ENCODE data around the gene TEAD1.

Gene TEAD1

DNA sequence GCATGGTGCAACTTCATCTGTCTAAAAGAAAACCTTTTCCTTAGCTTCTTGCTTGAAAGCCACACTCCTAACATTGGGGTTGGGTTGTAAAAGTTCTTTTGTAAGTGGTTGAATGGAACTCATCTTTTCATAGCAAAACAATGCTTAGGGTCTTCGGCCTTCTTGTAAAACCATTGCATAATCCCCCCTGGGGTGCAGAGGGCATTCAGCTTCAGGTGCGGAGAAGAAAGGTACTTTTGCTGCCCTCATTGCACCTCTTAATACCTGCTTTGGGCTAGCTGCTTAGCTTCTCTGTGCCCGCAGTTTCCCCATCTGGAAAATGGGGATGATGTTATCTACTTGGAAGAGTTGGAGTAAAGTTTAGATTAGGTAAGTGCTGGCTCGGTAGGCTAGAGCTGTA is 10.1 kb downstream of the TEAD1 start:
- Histone ChIP-seq H3K4me3 (ENCODE audit: low read length in 2 of 2) (no peak overlapping the region), H3K14ac (ENCODE audit: low read length) (no peak overlapping the region), H3K9me3 (replicated peaks in 1 of 2; ENCODE audit: control insufficient read depth in 2 of 2, insufficient read depth in 1 of 2, low read depth in 1 of 2, low read length in 2 of 2) (no peaks in the 10 kb centered on the region), H3K4me2 (ENCODE audit: insufficient read depth, low read length, poor library complexity, severe bottlenecking) (no peak overlapping the region), H2AFZ (ENCODE audit: low read length) (no peak overlapping the region), H2BK5ac (ENCODE audit: low read length) (no peak overlapping the region), H2BK120ac (ENCODE audit: low read depth, low read length) (no peak overlapping the region), H3K18ac (ENCODE audit: low read length) (no peak overlapping the region), H3K4me1 (ENCODE audit: control insufficient read depth in 2 of 2, insufficient read depth in 1 of 2, low read depth in 1 of 2, low read length in 2 of 2) (peaks cover 46 to 53% of the 10 kb centered on the region in 2 donors), H3K79me1 (ENCODE audit: low read depth, low read length) (peaks cover 7% of the 10 kb centered on the region), H2BK12ac (ENCODE audit: low read length) (no peak overlapping the region), H4K8ac (ENCODE audit: low read depth, low read length) (no peak overlapping the region), H2AK5ac (ENCODE audit: low read depth, low read length) (no peak overlapping the region), H3K27me3 (ENCODE audit: control insufficient read depth in 3 of 3, insufficient read depth in 3 of 3, low read depth in 1 of 3, low read length in 3 of 3) (no peaks in the 10 kb centered on the region), H4K91ac (ENCODE audit: low read depth, low read length, poor library complexity) (no peak overlapping the region), H3K36me3 (replicated peaks in 1 of 2; ENCODE audit: control insufficient read depth in 2 of 2, insufficient read depth in 2 of 2, low read length in 2 of 2) (peaks cover 5 to 22% of the 10 kb centered on the region in 2 donors), H3K4ac (ENCODE audit: low read length) (no peak overlapping the region), H3K27ac (replicated peaks; ENCODE audit: low read length) (no peak overlapping the region), H3K23ac (ENCODE audit: low read depth, low read length, poor library complexity) (no peak overlapping the region), H2BK15ac (ENCODE audit: low read length) (no peak overlapping the region), H3K9ac (ENCODE audit: low read depth, low read length, poor library complexity) (no peak overlapping the region)
- WGBS, 2 donors (ENCODE audit: extremely low coverage in 2 of 2, insufficient read length in 2 of 2, insufficient replicate concordance in 1 of 2): no CpG with 5 or more reads among the region's 4 CpGs
- DNase-seq (ENCODE audit: low spot score): no peak

DNA sequence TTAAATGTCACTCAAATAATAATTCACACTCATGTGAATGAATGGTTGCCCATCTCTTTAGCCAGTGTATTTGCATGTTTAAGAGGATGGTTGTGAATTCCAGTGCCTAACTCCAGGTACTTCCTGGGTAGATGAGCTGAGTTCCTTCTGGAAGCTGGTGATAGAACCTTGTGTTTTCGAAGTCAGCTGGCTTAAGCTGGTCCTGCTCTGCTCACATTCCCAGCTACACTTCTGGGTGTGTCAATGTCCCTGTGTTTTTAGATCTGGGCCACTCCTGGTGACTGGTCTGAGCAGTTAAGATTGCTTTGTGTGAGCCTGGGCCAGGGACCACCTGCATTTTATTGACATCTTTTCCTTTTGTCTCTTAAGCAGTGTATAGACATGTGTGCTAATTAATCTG is 10.6 kb downstream of the TEAD1 start:
- Histone ChIP-seq H2BK12ac (ENCODE audit: low read length) (no peak overlapping the region), H3K27ac (replicated peaks; ENCODE audit: low read length) (no peak overlapping the region)

DNA sequence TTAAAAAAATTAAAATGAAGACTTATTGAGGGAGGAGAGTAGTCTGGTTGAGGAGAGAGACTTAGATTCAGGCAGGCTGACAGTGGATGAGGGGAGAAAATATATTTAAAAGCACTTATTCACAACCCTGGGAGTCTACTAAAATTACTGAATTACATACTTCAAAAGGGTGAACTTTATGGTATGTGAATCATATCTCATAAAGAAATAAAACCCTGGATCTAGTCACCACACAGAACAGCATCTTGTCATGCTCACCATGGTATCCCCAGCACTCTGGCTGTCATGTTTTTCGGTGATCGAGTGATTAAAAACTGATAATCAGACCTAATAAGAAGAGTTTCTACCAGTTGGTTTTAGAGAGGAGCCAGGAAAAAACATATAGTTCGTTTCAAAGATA is 11.0 kb downstream of the TEAD1 start:
- Histone ChIP-seq H3K4me1 (ENCODE audit: control insufficient read depth in 2 of 2, insufficient read depth in 1 of 2, low read depth in 1 of 2, low read length in 2 of 2) (peaks cover 45 to 46% of the 10 kb centered on the region in 2 donors), H3K27ac (replicated peaks; ENCODE audit: low read length) (no peak overlapping the region), H3K4me3 (ENCODE audit: low read length in 2 of 2) (no peak overlapping the region), H3K4ac (ENCODE audit: low read length) (no peak overlapping the region), H3K14ac (ENCODE audit: low read length) (no peak overlapping the region), H2AK5ac (ENCODE audit: low read depth, low read length) (no peak overlapping the region), H4K8ac (ENCODE audit: low read depth, low read length) (no peak overlapping the region), H2BK12ac (ENCODE audit: low read length) (no peak overlapping the region), H3K9me3 (replicated peaks in 1 of 2; ENCODE audit: control insufficient read depth in 2 of 2, insufficient read depth in 1 of 2, low read depth in 1 of 2, low read length in 2 of 2) (no peaks in the 10 kb centered on the region), H2BK120ac (ENCODE audit: low read depth, low read length) (no peak overlapping the region), H3K27me3 (ENCODE audit: control insufficient read depth in 3 of 3, insufficient read depth in 3 of 3, low read depth in 1 of 3, low read length in 3 of 3) (no peaks in the 10 kb centered on the region), H3K36me3 (replicated peaks in 1 of 2; ENCODE audit: control insufficient read depth in 2 of 2, insufficient read depth in 2 of 2, low read length in 2 of 2) (peaks cover 5 to 25% of the 10 kb centered on the region in 2 donors), H2AFZ (ENCODE audit: low read length) (no peak overlapping the region), H3K18ac (ENCODE audit: low read length) (no peak overlapping the region), H3K23ac (ENCODE audit: low read depth, low read length, poor library complexity) (no peak overlapping the region), H2BK15ac (ENCODE audit: low read length) (no peak overlapping the region), H3K79me1 (ENCODE audit: low read depth, low read length) (peaks cover 7% of the 10 kb centered on the region), H4K91ac (ENCODE audit: low read depth, low read length, poor library complexity) (no peak overlapping the region), H2BK5ac (ENCODE audit: low read length) (no peak overlapping the region), H3K9ac (ENCODE audit: low read depth, low read length, poor library complexity) (no peak overlapping the region), H3K4me2 (ENCODE audit: insufficient read depth, low read length, poor library complexity, severe bottlenecking) (no peak overlapping the region)
- no peak for DNase-seq (ENCODE audit: low spot score)
- WGBS, 2 donors (ENCODE audit: extremely low coverage in 2 of 2, insufficient read length in 2 of 2, insufficient replicate concordance in 1 of 2): no CpG with 5 or more reads among the region's 3 CpGs

More for the DNA sequence above, 10.6 kb downstream of the TEAD1 start:
- no peak overlapping the region for H2AK5ac ChIP-seq (ENCODE audit: low read depth, low read length)
- H3K4me1 ChIP-seq (ENCODE audit: control insufficient read depth in 2 of 2, insufficient read depth in 1 of 2, low read depth in 1 of 2, low read length in 2 of 2): peaks cover 46 to 48% of the 10 kb centered on the region in 2 donors
- peaks cover 5 to 25% of the 10 kb centered on the region in 2 donors for H3K36me3 ChIP-seq (replicated peaks in 1 of 2; ENCODE audit: control insufficient read depth in 2 of 2, insufficient read depth in 2 of 2, low read length in 2 of 2)
- H3K23ac ChIP-seq (ENCODE audit: low read depth, low read length, poor library complexity): no peak overlapping the region
- no peak overlapping the region for H4K91ac ChIP-seq (ENCODE audit: low read depth, low read length, poor library complexity)
- no peaks in the 10 kb centered on the region for H3K27me3 ChIP-seq (ENCODE audit: control insufficient read depth in 3 of 3, insufficient read depth in 3 of 3, low read depth in 1 of 3, low read length in 3 of 3)
- no peak overlapping the region for H3K4me2 ChIP-seq (ENCODE audit: insufficient read depth, low read length, poor library complexity, severe bottlenecking)
- DNase-seq (ENCODE audit: low spot score): no peak
- no peak overlapping the region for H4K8ac ChIP-seq (ENCODE audit: low read depth, low read length)
- WGBS, 2 donors (ENCODE audit: extremely low coverage in 2 of 2, insufficient read length in 2 of 2, insufficient replicate concordance in 1 of 2): no CpG with 5 or more reads among the region's 1 CpG
- peaks cover 7% of the 10 kb centered on the region for H3K79me1 ChIP-seq (ENCODE audit: low read depth, low read length)
- no peak overlapping the region for H3K4me3 ChIP-seq (ENCODE audit: low read length in 2 of 2)
- no peak overlapping the region for H3K14ac ChIP-seq (ENCODE audit: low read length)
- no peak overlapping the region for H2BK5ac ChIP-seq (ENCODE audit: low read length)
- H2BK120ac ChIP-seq (ENCODE audit: low read depth, low read length): no peak overlapping the region
- no peak overlapping the region for H3K4ac ChIP-seq (ENCODE audit: low read length)
- H3K9me3 ChIP-seq (replicated peaks in 1 of 2; ENCODE audit: control insufficient read depth in 2 of 2, insufficient read depth in 1 of 2, low read depth in 1 of 2, low read length in 2 of 2): no peaks in the 10 kb centered on the region
- H2AFZ ChIP-seq (ENCODE audit: low read length): no peak overlapping the region
- no peak overlapping the region for H3K9ac ChIP-seq (ENCODE audit: low read depth, low read length, poor library complexity)
- no peak overlapping the region for H3K18ac ChIP-seq (ENCODE audit: low read length)
- no peak overlapping the region for H2BK15ac ChIP-seq (ENCODE audit: low read length)

DNA sequence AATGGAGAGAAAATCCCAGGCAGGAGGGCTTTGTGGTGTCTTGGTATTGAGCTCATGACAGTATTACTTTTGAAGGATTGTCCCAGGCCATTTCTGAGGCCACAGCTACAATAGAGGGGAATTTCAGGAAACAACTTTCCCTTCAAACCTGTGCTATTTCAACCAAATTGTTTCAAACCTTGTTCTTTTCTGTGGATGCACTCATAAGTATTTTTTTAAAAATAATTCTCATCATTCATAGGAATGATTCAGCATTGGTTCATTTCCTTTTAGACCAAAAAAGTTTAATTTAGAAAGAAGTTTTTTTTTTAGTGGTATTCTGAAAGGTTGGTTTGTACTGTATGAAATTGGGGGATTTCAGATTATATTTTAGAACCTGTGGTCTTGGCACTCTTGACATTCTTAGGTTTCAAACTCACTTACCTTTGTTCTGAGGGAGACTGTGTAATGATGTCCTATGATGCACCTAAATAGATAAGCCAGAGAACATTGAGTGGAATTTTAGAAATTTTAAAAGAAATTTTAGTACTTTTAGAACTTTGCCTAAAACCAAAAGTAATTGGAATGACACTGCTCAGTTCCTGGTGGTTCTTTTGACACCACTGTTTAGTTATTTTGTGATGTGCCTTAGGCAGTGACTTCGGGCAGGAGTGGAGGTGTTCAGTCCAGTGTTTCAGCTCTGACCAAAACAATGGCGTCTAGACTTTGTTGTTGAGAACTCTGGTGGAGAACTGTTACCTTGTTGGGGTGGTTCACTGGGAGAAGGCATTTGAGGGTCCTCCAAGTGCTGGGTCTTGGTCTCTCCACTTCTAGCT is 12.2 kb downstream of the TEAD1 start:
- Histone ChIP-seq H3K27me3 (ENCODE audit: control insufficient read depth in 3 of 3, insufficient read depth in 3 of 3, low read depth in 1 of 3, low read length in 3 of 3) (no peaks in the 10 kb centered on the region), H4K91ac (ENCODE audit: low read depth, low read length, poor library complexity) (no peak overlapping the region), H4K8ac (ENCODE audit: low read depth, low read length) (no peak overlapping the region), H3K4me1 (ENCODE audit: control insufficient read depth in 2 of 2, insufficient read depth in 1 of 2, low read depth in 1 of 2, low read length in 2 of 2) (peaks cover 40 to 42% of the 10 kb centered on the region in 2 donors), H3K14ac (ENCODE audit: low read length) (no peak overlapping the region), H3K9me3 (replicated peaks in 1 of 2; ENCODE audit: control insufficient read depth in 2 of 2, insufficient read depth in 1 of 2, low read depth in 1 of 2, low read length in 2 of 2) (no peaks in the 10 kb centered on the region), H3K18ac (ENCODE audit: low read length) (no peak overlapping the region), H3K23ac (ENCODE audit: low read depth, low read length, poor library complexity) (no peak overlapping the region), H3K4ac (ENCODE audit: low read length) (no peak overlapping the region), H2BK12ac (ENCODE audit: low read length) (no peak overlapping the region), H2AK5ac (ENCODE audit: low read depth, low read length) (no peak overlapping the region), H2BK5ac (ENCODE audit: low read length) (no peak overlapping the region), H3K4me2 (ENCODE audit: insufficient read depth, low read length, poor library complexity, severe bottlenecking) (no peak overlapping the region), H2BK15ac (ENCODE audit: low read length) (no peak overlapping the region), H3K9ac (ENCODE audit: low read depth, low read length, poor library complexity) (no peak overlapping the region), H3K4me3 (ENCODE audit: low read length in 2 of 2) (no peak overlapping the region), H2BK120ac (ENCODE audit: low read depth, low read length) (no peak overlapping the region), H2AFZ (ENCODE audit: low read length) (no peak overlapping the region), H3K36me3 (replicated peaks in 1 of 2; ENCODE audit: control insufficient read depth in 2 of 2, insufficient read depth in 2 of 2, low read length in 2 of 2) (peaks cover 4 to 22% of the 10 kb centered on the region in 2 donors), H3K79me1 (ENCODE audit: low read depth, low read length) (peaks cover 6% of the 10 kb centered on the region), H3K27ac (replicated peaks; ENCODE audit: low read length) (no peak overlapping the region)
- DNase-seq (ENCODE audit: low spot score): no peak
- no CpG with 5 or more reads among the region's 2 CpGs for WGBS, 2 donors (ENCODE audit: extremely low coverage in 2 of 2, insufficient read length in 2 of 2, insufficient replicate concordance in 1 of 2)

All from neuronal stem cell (in vitro differentiated cells).